GM23338 (cell line): ENCODE measurements around the gene TJP1. TPM values are rescaled to one million over a fixed set of nuclear protein-coding genes. Genes with fewer than 3 reads are reported as not detected.
"Not testable (repeated sequence)": the region's sequence is repeated elsewhere in the genome, so short reads cannot be mapped to it uniquely, and the experiment has no call there.

ENCODE experiments used
- ATAC-seq: fragments of 200-7000 bp; cut with Tn5 transposase; 3 replicates; pipeline ENCODE4 v1.9.1; 2020
- DNase-seq: peaks from one replicate; pipeline ENCODE4 v3.0.0-alpha.2; 2015; ENCODE audit warnings: low spot score
- H2AFZ ChIP-seq: fragments of 200-600 bp; sonication (generic); 2 replicates; pipeline ENCODE4 v1.8.0; 2016; ENCODE audit warnings: antibody characterized with exemption, mild to moderate bottlenecking, moderate library complexity
- H3F3A ChIP-seq: fragments of 200-600 bp; sonication (generic); replicated peaks from 2 replicates; pipeline ENCODE4 v1.8.0; 2017; ENCODE audit warnings: antibody characterized with exemption, mixed run types, low read depth
- H3K27ac ChIP-seq: fragments of 200-600 bp; sonication (generic); 2 replicates; pipeline ENCODE4 v1.6.1; 2016; ENCODE audit warnings: low read depth
- H3K27me3 ChIP-seq: fragments of 200-600 bp; sonication (generic); 2 replicates; pipeline ENCODE4 v1.8.0; 2016; ENCODE audit warnings: mild to moderate bottlenecking, mixed run types, moderate library complexity; ENCODE audit not compliant: insufficient read depth
- H3K36me3 ChIP-seq: fragments of 200-600 bp; sonication (generic); 2 replicates; pipeline ENCODE4 v1.8.0; 2016; ENCODE audit warnings: mild to moderate bottlenecking; ENCODE audit not compliant: insufficient read depth
- H3K4me1 ChIP-seq: fragments of 200-600 bp; sonication (generic); 2 replicates; pipeline ENCODE4 v1.8.0; 2016; ENCODE audit warnings: mild to moderate bottlenecking, moderate library complexity; ENCODE audit not compliant: insufficient read depth
- H3K4me2 ChIP-seq: fragments of 200-600 bp; sonication (generic); 2 replicates; pipeline ENCODE4 v1.7.1; 2017; ENCODE audit warnings: mixed run types
- H3K4me3 ChIP-seq: fragments of 200-600 bp; sonication (generic); 2 replicates; pipeline ENCODE4 v1.6.1; 2016; ENCODE audit warnings: mixed run types
- H3K79me2 ChIP-seq: fragments of 200-600 bp; sonication (generic); replicated peaks from 2 replicates; pipeline ENCODE4 v1.8.0; 2017; ENCODE audit warnings: mild to moderate bottlenecking; ENCODE audit not compliant: insufficient read depth
- H3K9me2 ChIP-seq: fragments of 200-600 bp; sonication (generic); 2 replicates; pipeline ENCODE4 v1.8.0; 2017; ENCODE audit not compliant: insufficient read depth
- H4K20me1 ChIP-seq: fragments of 200-600 bp; sonication (generic); replicated peaks from 2 replicates; pipeline ENCODE4 v1.8.0; 2017; ENCODE audit warnings: mild to moderate bottlenecking; ENCODE audit not compliant: insufficient read depth
- H3K27ac Mint-ChIP-seq: 2 replicates; pipeline ENCODE4 v1.8.0; 2020; ENCODE audit warnings: inconsistent platforms, mild to moderate bottlenecking, moderate library complexity, mixed read lengths
- H3K27me3 Mint-ChIP-seq: 3 replicates; pipeline ENCODE4 v1.8.0; 2022; ENCODE audit warnings: low read depth, mild to moderate bottlenecking, moderate library complexity, mixed read lengths, inconsistent platforms; ENCODE audit not compliant: insufficient read depth, poor library complexity
- H3K36me3 Mint-ChIP-seq: 3 replicates; pipeline ENCODE4 v1.8.0; 2021; ENCODE audit warnings: low read depth, mild to moderate bottlenecking, inconsistent platforms, moderate library complexity, mixed read lengths
- H3K4me1 Mint-ChIP-seq: 3 replicates; pipeline ENCODE4 v1.8.0; 2020; ENCODE audit warnings: mild to moderate bottlenecking, inconsistent platforms, mixed read lengths
- H3K4me3 Mint-ChIP-seq: 3 replicates; pipeline ENCODE4 v1.8.0; 2021; ENCODE audit warnings: moderate library complexity, mild to moderate bottlenecking, inconsistent platforms, mixed read lengths
- H3K9me3 Mint-ChIP-seq: 3 replicates; pipeline ENCODE4 v1.8.0; 2020; ENCODE audit warnings: moderate library complexity, mild to moderate bottlenecking, inconsistent platforms, mixed read lengths
- CREB1 ChIP-seq: fragments of 250-450 bp; sonication (Bioruptor Pico); IDR thresholded peaks from 2 replicates; pipeline ENCODE4 v1.5.0; 2020; ENCODE audit warnings: low read depth, mild to moderate bottlenecking, moderate library complexity
- EZH2 ChIP-seq: fragments of 200-600 bp; sonication (generic); IDR thresholded peaks from one replicate; pipeline ENCODE4 v1.8.0; 2017; ENCODE audit warnings: antibody characterized with exemption, mild to moderate bottlenecking, low read depth; ENCODE audit not compliant: unreplicated experiment
- JUNB ChIP-seq: IDR thresholded peaks from one replicate; pipeline ENCODE4 v1.6.1; 2016; ENCODE audit warnings: antibody characterized with exemption; ENCODE audit not compliant: unreplicated experiment
- NANOG ChIP-seq: IDR thresholded peaks from 2 replicates; pipeline ENCODE4 v1.6.1; 2016; ENCODE audit warnings: antibody characterized with exemption, borderline replicate concordance
- POLR2AphosphoS5 ChIP-seq: IDR thresholded peaks from 2 replicates; pipeline ENCODE4 v1.6.1; 2016; ENCODE audit warnings: antibody characterized with exemption, low read depth
- STAT1 ChIP-seq: IDR thresholded peaks from one replicate; pipeline ENCODE4 v1.6.1; 2016; ENCODE audit warnings: antibody characterized with exemption; ENCODE audit not compliant: unreplicated experiment
- ZNF114 ChIP-seq: fragments of 250-450 bp; sonication (Bioruptor Pico); IDR thresholded peaks from 2 replicates; pipeline ENCODE4 v1.5.0; 2020; ENCODE audit warnings: mild to moderate bottlenecking, moderate library complexity
- ZNF331 ChIP-seq: fragments of 250-450 bp; sonication (Bioruptor Pico); IDR thresholded peaks from 2 replicates; pipeline ENCODE4 v1.5.0; 2020; ENCODE audit warnings: low read depth, mild to moderate bottlenecking, moderate library complexity
- polyA plus RNA-seq: library from polyadenylated mRNA; unstranded; fragments of >200 nt; fragmentation: Nextera tagmentation; extraction: Ambion mirVana; gene quantifications from 2 replicates; pipeline ENCODE4 v1.2.1, GENCODE V29; 2016
- total RNA-seq: library from RNA; depleted of rRNA; stranded (reverse); fragments of >200 nt; shearing (Covaris generic); gene quantifications from 2 replicates; pipeline ENCODE4 v1.2.3, GENCODE V29; 2014
- TF ChIP-seq, protein P1 (sequence below): fragments of 250-450 bp; sonication (Bioruptor Pico); IDR thresholded peaks from 2 replicates; pipeline ENCODE4 v1.5.0; 2020; ENCODE audit warnings: mild to moderate bottlenecking, moderate library complexity
- TF ChIP-seq, protein P2 (sequence below): IDR thresholded peaks from one replicate; pipeline ENCODE4 v1.6.1; 2018; ENCODE audit warnings: antibody characterized with exemption; ENCODE audit not compliant: unreplicated experiment

TJP1 gene
- total and polyA plus RNA-seq, 2 experiments from 2014 or later: 76.2 to 116 TPM

DNA sequence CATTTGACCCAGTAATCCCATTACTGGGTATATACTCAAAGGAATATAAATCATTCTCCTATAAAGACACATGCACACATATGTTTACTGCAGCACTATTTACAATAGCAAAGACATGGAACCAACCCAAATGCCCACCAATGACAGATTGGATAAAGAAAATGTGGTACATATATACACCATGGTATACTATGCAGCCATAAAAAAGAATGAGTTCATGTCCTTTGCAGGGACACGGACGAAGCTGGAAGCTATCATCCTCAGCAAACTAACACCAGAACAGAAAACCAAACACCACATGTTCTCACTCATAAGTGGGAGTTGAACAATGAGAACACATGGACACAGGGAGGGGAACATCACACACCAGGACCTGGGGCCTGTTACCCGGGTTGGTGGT lies 4.8 kb downstream of the TJP1 start:
- not testable (repeated sequence) for H3F3A ChIP-seq, H3K4me3 ChIP-seq, H3K27me3 Mint-ChIP-seq, H3K27me3 ChIP-seq, H3K4me3 Mint-ChIP-seq, H3K27ac ChIP-seq, H3K27ac Mint-ChIP-seq, H3K4me2 ChIP-seq, H3K9me3 Mint-ChIP-seq, H3K9me2 ChIP-seq, H3K36me3 Mint-ChIP-seq, H2AFZ ChIP-seq, H3K36me3 ChIP-seq, ATAC-seq, DNase-seq
- Histone ChIP-seq H3K79me2 (peaks cover 89% of the 10 kb centered on the region), H3K4me1 (peaks cover 50% of the 10 kb centered on the region), H4K20me1 (peaks cover 40% of the 10 kb centered on the region)
- peaks cover 60% of the 10 kb centered on the region for H3K4me1 Mint-ChIP-seq

DNA sequence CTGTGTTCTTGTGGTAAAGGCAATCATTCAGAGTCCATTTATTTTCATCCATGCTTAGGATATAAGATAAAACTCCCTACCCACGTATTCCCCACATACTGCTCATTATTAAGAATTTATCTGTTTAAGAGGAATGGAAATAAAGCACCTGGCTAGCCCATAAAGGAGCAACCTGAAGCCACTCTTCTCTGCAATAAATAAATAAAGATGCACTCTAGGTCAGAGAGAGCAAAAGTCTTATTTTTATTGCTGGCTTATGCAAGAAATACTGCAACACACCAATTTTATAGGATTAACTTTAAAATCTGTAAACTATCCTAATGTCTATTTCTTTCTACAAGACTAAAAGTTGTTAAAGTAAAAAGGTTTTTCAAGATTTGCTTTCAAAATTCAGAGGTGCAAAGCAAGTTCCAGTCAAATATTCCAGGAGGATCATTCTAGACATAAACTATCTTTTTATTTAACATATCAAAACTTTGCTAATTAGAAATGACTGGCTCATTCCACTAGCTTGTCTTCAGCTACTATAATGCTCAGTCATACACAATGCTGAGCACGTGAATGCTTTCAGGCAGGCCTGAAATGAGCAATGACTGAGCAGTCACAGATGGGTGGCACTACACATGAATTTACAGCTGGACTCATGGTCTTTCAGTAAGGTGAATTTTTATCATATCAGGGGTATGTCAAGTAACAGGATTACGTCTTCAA lies 7.1 kb downstream of the TJP1 start:
- no peaks in the 10 kb centered on the region for H3K9me3 Mint-ChIP-seq
- no peaks in the 10 kb centered on the region for H3F3A ChIP-seq
- no peaks in the 10 kb centered on the region for H3K9me2 ChIP-seq
- H3K36me3 Mint-ChIP-seq: peaks cover 9% of the 10 kb centered on the region; the same call in 2 of the 3 replicates
- peak overlapping the region; percentile 2; the same call in 1 of the 2 replicates for H3K4me2 ChIP-seq
- no peak overlapping the region for H3K4me3 ChIP-seq
- no peak overlapping the region for H3K27ac ChIP-seq
- ATAC-seq: peak; percentile 55
- H3K27me3 ChIP-seq: no peaks in the 10 kb centered on the region
- no peak overlapping the region for H3K4me3 Mint-ChIP-seq
- H2AFZ ChIP-seq: no peak overlapping the region
- H3K27me3 Mint-ChIP-seq: no peaks in the 10 kb centered on the region
- peaks cover 99% of the 10 kb centered on the region for H3K79me2 ChIP-seq
- peak overlapping the region; percentile 92 for H3K27ac Mint-ChIP-seq
- no peak for DNase-seq
- H3K4me1 Mint-ChIP-seq: peaks cover 77% of the 10 kb centered on the region
- H3K36me3 ChIP-seq: no peaks in the 10 kb centered on the region
- H3K4me1 ChIP-seq: peaks cover 54% of the 10 kb centered on the region
- peaks cover 53% of the 10 kb centered on the region for H4K20me1 ChIP-seq
- no peak for TF ChIP-seq NANOG
- no peak for TF ChIP-seq STAT1
- TF ChIP-seq ZNF331: no peak
- no peak for TF ChIP-seq CREB1 (CRISPR knock-in tag)
- no peak for TF ChIP-seq POLR2AphosphoS5
- TF ChIP-seq EZH2: no peak
- TF ChIP-seq, protein P1, sequence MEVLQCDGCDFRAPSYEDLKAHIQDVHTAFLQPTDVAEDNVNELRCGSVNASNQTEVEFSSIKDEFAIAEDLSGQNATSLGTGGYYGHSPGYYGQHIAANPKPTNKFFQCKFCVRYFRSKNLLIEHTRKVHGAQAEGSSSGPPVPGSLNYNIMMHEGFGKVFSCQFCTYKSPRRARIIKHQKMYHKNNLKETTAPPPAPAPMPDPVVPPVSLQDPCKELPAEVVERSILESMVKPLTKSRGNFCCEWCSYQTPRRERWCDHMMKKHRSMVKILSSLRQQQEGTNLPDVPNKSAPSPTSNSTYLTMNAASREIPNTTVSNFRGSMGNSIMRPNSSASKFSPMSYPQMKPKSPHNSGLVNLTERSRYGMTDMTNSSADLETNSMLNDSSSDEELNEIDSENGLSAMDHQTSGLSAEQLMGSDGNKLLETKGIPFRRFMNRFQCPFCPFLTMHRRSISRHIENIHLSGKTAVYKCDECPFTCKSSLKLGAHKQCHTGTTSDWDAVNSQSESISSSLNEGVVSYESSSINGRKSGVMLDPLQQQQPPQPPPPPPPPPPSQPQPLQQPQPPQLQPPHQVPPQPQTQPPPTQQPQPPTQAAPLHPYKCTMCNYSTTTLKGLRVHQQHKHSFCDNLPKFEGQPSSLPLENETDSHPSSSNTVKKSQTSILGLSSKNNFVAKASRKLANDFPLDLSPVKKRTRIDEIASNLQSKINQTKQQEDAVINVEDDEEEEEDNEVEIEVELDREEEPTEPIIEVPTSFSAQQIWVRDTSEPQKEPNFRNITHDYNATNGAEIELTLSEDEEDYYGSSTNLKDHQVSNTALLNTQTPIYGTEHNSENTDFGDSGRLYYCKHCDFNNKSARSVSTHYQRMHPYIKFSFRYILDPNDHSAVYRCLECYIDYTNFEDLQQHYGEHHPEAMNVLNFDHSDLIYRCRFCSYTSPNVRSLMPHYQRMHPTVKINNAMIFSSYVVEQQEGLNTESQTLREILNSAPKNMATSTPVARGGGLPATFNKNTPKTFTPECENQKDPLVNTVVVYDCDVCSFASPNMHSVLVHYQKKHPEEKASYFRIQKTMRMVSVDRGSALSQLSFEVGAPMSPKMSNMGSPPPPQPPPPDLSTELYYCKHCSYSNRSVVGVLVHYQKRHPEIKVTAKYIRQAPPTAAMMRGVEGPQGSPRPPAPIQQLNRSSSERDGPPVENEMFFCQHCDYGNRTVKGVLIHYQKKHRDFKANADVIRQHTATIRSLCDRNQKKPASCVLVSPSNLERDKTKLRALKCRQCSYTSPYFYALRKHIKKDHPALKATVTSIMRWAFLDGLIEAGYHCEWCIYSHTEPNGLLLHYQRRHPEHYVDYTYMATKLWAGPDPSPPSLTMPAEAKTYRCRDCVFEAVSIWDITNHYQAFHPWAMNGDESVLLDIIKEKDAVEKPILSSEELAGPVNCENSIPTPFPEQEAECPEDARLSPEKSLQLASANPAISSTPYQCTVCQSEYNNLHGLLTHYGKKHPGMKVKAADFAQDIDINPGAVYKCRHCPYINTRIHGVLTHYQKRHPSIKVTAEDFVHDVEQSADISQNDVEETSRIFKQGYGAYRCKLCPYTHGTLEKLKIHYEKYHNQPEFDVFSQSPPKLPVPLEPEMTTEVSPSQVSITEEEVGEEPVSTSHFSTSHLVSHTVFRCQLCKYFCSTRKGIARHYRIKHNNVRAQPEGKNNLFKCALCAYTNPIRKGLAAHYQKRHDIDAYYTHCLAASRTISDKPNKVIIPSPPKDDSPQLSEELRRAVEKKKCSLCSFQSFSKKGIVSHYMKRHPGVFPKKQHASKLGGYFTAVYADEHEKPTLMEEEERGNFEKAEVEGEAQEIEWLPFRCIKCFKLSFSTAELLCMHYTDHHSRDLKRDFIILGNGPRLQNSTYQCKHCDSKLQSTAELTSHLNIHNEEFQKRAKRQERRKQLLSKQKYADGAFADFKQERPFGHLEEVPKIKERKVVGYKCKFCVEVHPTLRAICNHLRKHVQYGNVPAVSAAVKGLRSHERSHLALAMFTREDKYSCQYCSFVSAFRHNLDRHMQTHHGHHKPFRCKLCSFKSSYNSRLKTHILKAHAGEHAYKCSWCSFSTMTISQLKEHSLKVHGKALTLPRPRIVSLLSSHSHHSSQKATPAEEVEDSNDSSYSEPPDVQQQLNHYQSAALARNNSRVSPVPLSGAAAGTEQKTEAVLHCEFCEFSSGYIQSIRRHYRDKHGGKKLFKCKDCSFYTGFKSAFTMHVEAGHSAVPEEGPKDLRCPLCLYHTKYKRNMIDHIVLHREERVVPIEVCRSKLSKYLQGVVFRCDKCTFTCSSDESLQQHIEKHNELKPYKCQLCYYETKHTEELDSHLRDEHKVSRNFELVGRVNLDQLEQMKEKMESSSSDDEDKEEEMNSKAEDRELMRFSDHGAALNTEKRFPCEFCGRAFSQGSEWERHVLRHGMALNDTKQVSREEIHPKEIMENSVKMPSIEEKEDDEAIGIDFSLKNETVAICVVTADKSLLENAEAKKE (CRISPR knock-in tag): no peak
- TF ChIP-seq JUNB: no peak
- TF ChIP-seq, protein P2, sequence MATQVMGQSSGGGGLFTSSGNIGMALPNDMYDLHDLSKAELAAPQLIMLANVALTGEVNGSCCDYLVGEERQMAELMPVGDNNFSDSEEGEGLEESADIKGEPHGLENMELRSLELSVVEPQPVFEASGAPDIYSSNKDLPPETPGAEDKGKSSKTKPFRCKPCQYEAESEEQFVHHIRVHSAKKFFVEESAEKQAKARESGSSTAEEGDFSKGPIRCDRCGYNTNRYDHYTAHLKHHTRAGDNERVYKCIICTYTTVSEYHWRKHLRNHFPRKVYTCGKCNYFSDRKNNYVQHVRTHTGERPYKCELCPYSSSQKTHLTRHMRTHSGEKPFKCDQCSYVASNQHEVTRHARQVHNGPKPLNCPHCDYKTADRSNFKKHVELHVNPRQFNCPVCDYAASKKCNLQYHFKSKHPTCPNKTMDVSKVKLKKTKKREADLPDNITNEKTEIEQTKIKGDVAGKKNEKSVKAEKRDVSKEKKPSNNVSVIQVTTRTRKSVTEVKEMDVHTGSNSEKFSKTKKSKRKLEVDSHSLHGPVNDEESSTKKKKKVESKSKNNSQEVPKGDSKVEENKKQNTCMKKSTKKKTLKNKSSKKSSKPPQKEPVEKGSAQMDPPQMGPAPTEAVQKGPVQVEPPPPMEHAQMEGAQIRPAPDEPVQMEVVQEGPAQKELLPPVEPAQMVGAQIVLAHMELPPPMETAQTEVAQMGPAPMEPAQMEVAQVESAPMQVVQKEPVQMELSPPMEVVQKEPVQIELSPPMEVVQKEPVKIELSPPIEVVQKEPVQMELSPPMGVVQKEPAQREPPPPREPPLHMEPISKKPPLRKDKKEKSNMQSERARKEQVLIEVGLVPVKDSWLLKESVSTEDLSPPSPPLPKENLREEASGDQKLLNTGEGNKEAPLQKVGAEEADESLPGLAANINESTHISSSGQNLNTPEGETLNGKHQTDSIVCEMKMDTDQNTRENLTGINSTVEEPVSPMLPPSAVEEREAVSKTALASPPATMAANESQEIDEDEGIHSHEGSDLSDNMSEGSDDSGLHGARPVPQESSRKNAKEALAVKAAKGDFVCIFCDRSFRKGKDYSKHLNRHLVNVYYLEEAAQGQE: no peak
- TF ChIP-seq ZNF114 (CRISPR knock-in tag): no peak
